GM12878 (cell line): ENCODE data around the gene CCDC195.

ENCODE experiments used
- BMI1 ChIP-seq: fragments of 450-650 bp; IDR thresholded peaks from 2 replicates; pipeline ENCODE4 v1.6.1; 2016; ENCODE audit warnings: mild to moderate bottlenecking, moderate library complexity, borderline replicate concordance
- ELK1 ChIP-seq: IDR thresholded peaks from 2 replicates; pipeline ENCODE4 v1.6.1; 2012; ENCODE audit warnings: low read depth, low read length, improper control_type of control experiment
- EP300 ChIP-seq, 2 experiments: fragments of 150-350 bp in 1 of 2; IDR thresholded peaks; 2 replicates each; pipeline ENCODE4 v1.6.1; 2011 to 2012; ENCODE audit warnings: low read depth in 2 of 2, low read length in 2 of 2, borderline replicate concordance in 1 of 2, improper control_type of control experiment in 1 of 2, inconsistent platforms in 1 of 2; ENCODE audit not compliant: control insufficient read depth in 1 of 2
- HCFC1 ChIP-seq: fragments of 150-350 bp; IDR thresholded peaks from 2 replicates; pipeline ENCODE4 v1.6.1; 2014; ENCODE audit warnings: low read length
- HSF1 ChIP-seq: fragments of 150-350 bp; IDR thresholded peaks from 2 replicates; pipeline ENCODE4 v1.6.1; 2014; ENCODE audit warnings: mild to moderate bottlenecking, low read depth, low read length
- POLR2A ChIP-seq: IDR thresholded peaks from 2 replicates; pipeline ENCODE4 v1.6.1; 2011; ENCODE audit warnings: low read depth, mild to moderate bottlenecking, low read length
- POLR2AphosphoS5 ChIP-seq: IDR thresholded peaks from 2 replicates; pipeline ENCODE4 v1.6.1; 2011; ENCODE audit warnings: mild to moderate bottlenecking, low read length, inconsistent platforms
- TARDBP ChIP-seq: IDR thresholded peaks from 2 replicates; pipeline ENCODE4 v1.6.1; 2016; ENCODE audit warnings: borderline replicate concordance
- ZNF217 ChIP-seq: fragments of 450-650 bp; IDR thresholded peaks from 2 replicates; pipeline ENCODE4 v1.6.1; 2017; ENCODE audit warnings: antibody characterized with exemption, mild to moderate bottlenecking
- ZSCAN29 ChIP-seq: fragments of 450-650 bp; IDR thresholded peaks from 2 replicates; pipeline ENCODE4 v1.6.1; 2017; ENCODE audit warnings: mild to moderate bottlenecking, moderate library complexity
- TF ChIP-seq, protein P1 (sequence below): fragments of 450-650 bp; IDR thresholded peaks from 2 replicates; pipeline ENCODE4 v1.6.1; 2018; ENCODE audit warnings: mild to moderate bottlenecking, low read depth, moderate library complexity; ENCODE audit not compliant: partially characterized antibody
- TF ChIP-seq, protein P2 (sequence below), 3 experiments: IDR thresholded peaks in 2 of 3; conservative IDR thresholded peaks in 1 of 3; 2 replicates each; pipeline ENCODE4 v1.5.1; 2011; ENCODE audit warnings: low read depth in 3 of 3, low read length in 3 of 3, mild to moderate bottlenecking in 3 of 3, control low read depth in 2 of 3, moderate library complexity in 2 of 3, inconsistent platforms in 1 of 3, mixed read lengths in 1 of 3; ENCODE audit not compliant: control insufficient read depth in 2 of 3, insufficient read depth in 1 of 3; ENCODE audit errors: extremely low read depth in 1 of 3

DNA sequence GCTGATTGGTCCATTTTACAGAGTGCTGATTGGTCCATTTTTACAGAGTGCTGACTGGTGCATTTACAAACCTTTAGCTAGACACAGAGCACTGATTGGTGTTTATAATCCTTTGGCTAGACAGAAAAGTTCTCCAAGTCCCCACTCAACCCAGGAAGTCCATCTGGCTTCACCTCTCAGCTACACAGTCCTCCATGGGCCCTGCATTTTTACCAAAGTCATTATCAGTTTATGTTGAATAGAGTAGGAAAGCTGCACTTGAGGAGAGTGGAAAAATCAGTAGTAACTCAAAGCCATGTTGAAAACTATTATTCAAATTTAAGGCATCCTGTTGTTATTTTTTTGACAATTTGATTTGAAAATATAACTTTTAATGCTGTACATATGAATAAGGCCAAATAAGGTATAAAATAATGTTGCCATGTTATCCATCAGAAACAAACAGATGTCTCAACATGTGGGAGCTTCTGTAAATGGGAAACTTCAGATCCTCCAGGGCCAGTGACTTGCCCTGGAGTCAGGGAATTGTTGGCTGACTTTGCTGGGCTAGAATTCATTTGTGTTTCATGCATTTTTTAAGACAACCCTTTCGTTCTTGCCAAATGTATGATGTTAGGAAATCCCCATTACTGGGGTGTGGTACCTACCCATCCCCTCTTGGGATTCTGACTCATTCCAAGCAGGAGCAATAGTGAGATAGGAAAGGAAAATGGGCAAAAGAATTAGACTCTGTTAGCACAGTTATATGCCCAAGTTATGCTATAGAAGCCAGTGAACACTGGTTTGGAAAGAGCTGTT lies 37.8 kb upstream of the CCDC195 start:
- TF ChIP-seq ZSCAN29, result no peak
- TF ChIP-seq, protein P1, sequence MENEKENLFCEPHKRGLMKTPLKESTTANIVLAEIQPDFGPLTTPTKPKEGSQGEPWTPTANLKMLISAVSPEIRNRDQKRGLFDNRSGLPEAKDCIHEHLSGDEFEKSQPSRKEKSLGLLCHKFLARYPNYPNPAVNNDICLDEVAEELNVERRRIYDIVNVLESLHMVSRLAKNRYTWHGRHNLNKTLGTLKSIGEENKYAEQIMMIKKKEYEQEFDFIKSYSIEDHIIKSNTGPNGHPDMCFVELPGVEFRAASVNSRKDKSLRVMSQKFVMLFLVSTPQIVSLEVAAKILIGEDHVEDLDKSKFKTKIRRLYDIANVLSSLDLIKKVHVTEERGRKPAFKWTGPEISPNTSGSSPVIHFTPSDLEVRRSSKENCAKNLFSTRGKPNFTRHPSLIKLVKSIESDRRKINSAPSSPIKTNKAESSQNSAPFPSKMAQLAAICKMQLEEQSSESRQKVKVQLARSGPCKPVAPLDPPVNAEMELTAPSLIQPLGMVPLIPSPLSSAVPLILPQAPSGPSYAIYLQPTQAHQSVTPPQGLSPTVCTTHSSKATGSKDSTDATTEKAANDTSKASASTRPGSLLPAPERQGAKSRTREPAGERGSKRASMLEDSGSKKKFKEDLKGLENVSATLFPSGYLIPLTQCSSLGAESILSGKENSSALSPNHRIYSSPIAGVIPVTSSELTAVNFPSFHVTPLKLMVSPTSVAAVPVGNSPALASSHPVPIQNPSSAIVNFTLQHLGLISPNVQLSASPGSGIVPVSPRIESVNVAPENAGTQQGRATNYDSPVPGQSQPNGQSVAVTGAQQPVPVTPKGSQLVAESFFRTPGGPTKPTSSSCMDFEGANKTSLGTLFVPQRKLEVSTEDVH, result no peak
- no peak for TF ChIP-seq POLR2A
- TF ChIP-seq TARDBP, result no peak
- no peak for TF ChIP-seq POLR2AphosphoS5
- no peak for TF ChIP-seq HCFC1
- no peak for TF ChIP-seq EP300 (IDR thresholded peaks at IDR 0.05; ENCODE audit: borderline replicate concordance in 1 of 2, control insufficient read depth in 1 of 2, low read depth in 2 of 2, low read length in 2 of 2)
- no peak for TF ChIP-seq ZNF217
- TF ChIP-seq, protein P2, sequence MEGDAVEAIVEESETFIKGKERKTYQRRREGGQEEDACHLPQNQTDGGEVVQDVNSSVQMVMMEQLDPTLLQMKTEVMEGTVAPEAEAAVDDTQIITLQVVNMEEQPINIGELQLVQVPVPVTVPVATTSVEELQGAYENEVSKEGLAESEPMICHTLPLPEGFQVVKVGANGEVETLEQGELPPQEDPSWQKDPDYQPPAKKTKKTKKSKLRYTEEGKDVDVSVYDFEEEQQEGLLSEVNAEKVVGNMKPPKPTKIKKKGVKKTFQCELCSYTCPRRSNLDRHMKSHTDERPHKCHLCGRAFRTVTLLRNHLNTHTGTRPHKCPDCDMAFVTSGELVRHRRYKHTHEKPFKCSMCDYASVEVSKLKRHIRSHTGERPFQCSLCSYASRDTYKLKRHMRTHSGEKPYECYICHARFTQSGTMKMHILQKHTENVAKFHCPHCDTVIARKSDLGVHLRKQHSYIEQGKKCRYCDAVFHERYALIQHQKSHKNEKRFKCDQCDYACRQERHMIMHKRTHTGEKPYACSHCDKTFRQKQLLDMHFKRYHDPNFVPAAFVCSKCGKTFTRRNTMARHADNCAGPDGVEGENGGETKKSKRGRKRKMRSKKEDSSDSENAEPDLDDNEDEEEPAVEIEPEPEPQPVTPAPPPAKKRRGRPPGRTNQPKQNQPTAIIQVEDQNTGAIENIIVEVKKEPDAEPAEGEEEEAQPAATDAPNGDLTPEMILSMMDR (IDR thresholded peaks at IDR 0.05 in 2 of 3, conservative IDR thresholded peaks at IDR 0.05 in 1 of 3; ENCODE audit: control insufficient read depth in 2 of 3, extremely low read depth in 1 of 3, insufficient read depth in 1 of 3, low read depth in 3 of 3, low read length in 3 of 3), result no peak
- TF ChIP-seq ELK1, result no peak
- TF ChIP-seq HSF1, result no peak
- no peak for TF ChIP-seq BMI1
